PC-3 (cell line): ENCODE data around the gene TC2N.

Experiments
- CTCF ChIP-seq: fragments of 300-600 bp; sonication (generic); conservative IDR thresholded peaks from 2 replicates; pipeline ENCODE4 v1.5.1; 2017; ENCODE audit warnings: antibody characterized with exemption, low read depth, mild to moderate bottlenecking, low read length
- EZH2 ChIP-seq: fragments of 300-600 bp; sonication (generic); IDR thresholded peaks from one replicate; pipeline ENCODE4 v1.6.1; 2017; ENCODE audit warnings: antibody characterized with exemption, mild to moderate bottlenecking, low read length; ENCODE audit not compliant: unreplicated experiment
- EZH2phosphoT487 ChIP-seq: fragments of 300-600 bp; sonication (generic); IDR thresholded peaks from 2 replicates; pipeline ENCODE4 v1.6.1; 2018; ENCODE audit warnings: mild to moderate bottlenecking, antibody characterized with exemption, low read length, borderline replicate concordance

- TF ChIP-seq CTCF (no peak), EZH2phosphoT487 (no peak), EZH2 (no peak)
These were observed 92.9 kb downstream of the TC2N start for GRCh38 chr14:91774140-91775096.
